Ascending aorta (tissue), 2 donors: Measurements from ENCODE around the gene HAAO. TPM values are rescaled to one million over a fixed set of nuclear protein-coding genes. Genes with fewer than 3 reads are reported as not detected.

ENCODE experiments used
- DNase-seq, 2 donors: peaks; one replicate each; pipeline ENCODE4 v3.0.0-alpha.2; 2019; ENCODE audit warnings: low spot score in 2 of 2
- H3K27ac ChIP-seq, 2 donors: fragments of 200-600 bp; sonication (generic); one replicate each; pipeline ENCODE4 v1.5.1; 2016 to 2017; ENCODE audit warnings: mild to moderate bottlenecking in 1 of 2
- H3K27me3 ChIP-seq: fragments of 200-600 bp; sonication (generic); one replicate; pipeline ENCODE4 v1.5.1; 2017
- H3K36me3 ChIP-seq, 2 donors: fragments of 200-600 bp; sonication (generic); one replicate each; pipeline ENCODE4 v1.5.1; 2016
- H3K4me1 ChIP-seq, 2 donors: fragments of 200-600 bp; sonication (generic); one replicate each; pipeline ENCODE4 v1.5.1; 2016 to 2017; ENCODE audit warnings: mild to moderate bottlenecking in 1 of 2
- H3K4me3 ChIP-seq, 2 donors: fragments of 200-600 bp; sonication (generic); one replicate each; pipeline ENCODE4 v1.5.1; 2016 to 2017; ENCODE audit warnings: mild to moderate bottlenecking in 1 of 2
- H3K9me3 ChIP-seq, 2 donors: fragments of 200-600 bp; sonication (generic); one replicate each; pipeline ENCODE4 v1.5.1; 2016
- intact Hi-C: fragments of 100-400 bp; cut with DNase I; formaldehyde crosslinking; loops from one replicate; pipeline ENCODE4 v1.15.1; 2023
- total RNA-seq: library from RNA; depleted of rRNA; stranded (reverse); fragments of >200 nt; gene quantifications from one replicate; pipeline ENCODE4 v1.1.0, GENCODE V29; 2016
- TF ChIP-seq, protein P1 (sequence below), 3 experiments: fragments of 200-600 bp in 2 of 3; fragments of 450-650 bp in 1 of 3; sonication (generic) in 2 of 3; IDR thresholded peaks; one replicate each; pipeline ENCODE4 v1.5.1; 2016 to 2019; ENCODE audit warnings: antibody characterized with exemption in 3 of 3, mild to moderate bottlenecking in 1 of 3, moderate library complexity in 1 of 3

HAAO gene
- total RNA-seq, 1 donor from 2014 or later = 7.2 TPM

- peak overlapping the region in 1 of 2 donors; percentile 56 for H3K27ac ChIP-seq
- peak in 1 of 2 donors; percentile 62 for DNase-seq
- no peak overlapping the region for H3K4me3 ChIP-seq
- H3K27me3 ChIP-seq = no peaks in the 10 kb centered on the region
- TF ChIP-seq, protein P1, sequence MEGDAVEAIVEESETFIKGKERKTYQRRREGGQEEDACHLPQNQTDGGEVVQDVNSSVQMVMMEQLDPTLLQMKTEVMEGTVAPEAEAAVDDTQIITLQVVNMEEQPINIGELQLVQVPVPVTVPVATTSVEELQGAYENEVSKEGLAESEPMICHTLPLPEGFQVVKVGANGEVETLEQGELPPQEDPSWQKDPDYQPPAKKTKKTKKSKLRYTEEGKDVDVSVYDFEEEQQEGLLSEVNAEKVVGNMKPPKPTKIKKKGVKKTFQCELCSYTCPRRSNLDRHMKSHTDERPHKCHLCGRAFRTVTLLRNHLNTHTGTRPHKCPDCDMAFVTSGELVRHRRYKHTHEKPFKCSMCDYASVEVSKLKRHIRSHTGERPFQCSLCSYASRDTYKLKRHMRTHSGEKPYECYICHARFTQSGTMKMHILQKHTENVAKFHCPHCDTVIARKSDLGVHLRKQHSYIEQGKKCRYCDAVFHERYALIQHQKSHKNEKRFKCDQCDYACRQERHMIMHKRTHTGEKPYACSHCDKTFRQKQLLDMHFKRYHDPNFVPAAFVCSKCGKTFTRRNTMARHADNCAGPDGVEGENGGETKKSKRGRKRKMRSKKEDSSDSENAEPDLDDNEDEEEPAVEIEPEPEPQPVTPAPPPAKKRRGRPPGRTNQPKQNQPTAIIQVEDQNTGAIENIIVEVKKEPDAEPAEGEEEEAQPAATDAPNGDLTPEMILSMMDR (IDR thresholded peaks at IDR 0.05) = no peak
- H3K36me3 ChIP-seq = no peaks in the 10 kb centered on the region
- intact Hi-C loops = loop anchor here (1.0 to 5.0 kb wide), 8 partner anchors 95 to 747 kb away; partner anchors contain the start of gene ZFP36L2
- peaks cover 0 to 17% of the 10 kb centered on the region in 2 donors for H3K4me1 ChIP-seq
- H3K9me3 ChIP-seq = no peaks in the 10 kb centered on the region
These were observed 37.5 kb upstream of the HAAO start for GRCh38 chr2:42829671-42830440.

GRCh38 chr2:42828487-42829425 is 36.4 kb upstream of the HAAO start:
- no peaks in the 10 kb centered on the region for H3K27me3 ChIP-seq
- peak overlapping the region; percentile 11 to 56 for H3K27ac ChIP-seq
- TF ChIP-seq, protein P1 (IDR thresholded peaks at IDR 0.05) = peak; percentile 87 to 94 (median 91)
- no peaks in the 10 kb centered on the region for H3K9me3 ChIP-seq
- DNase-seq = peak in 1 of 2 donors; percentile 83
- no peaks in the 10 kb centered on the region for H3K36me3 ChIP-seq
- H3K4me3 ChIP-seq = no peak overlapping the region
- peaks cover 0 to 17% of the 10 kb centered on the region in 2 donors for H3K4me1 ChIP-seq
- intact Hi-C loops = loop anchor here (1.0 to 5.0 kb wide), 7 partner anchors 96 to 748 kb away; partner anchors contain the start of gene ZFP36L2

GRCh38 chr2:42827647-42828486 is 35.5 kb upstream of the HAAO start:
- peak overlapping the region; percentile 11 to 43 for H3K27ac ChIP-seq

DNA sequence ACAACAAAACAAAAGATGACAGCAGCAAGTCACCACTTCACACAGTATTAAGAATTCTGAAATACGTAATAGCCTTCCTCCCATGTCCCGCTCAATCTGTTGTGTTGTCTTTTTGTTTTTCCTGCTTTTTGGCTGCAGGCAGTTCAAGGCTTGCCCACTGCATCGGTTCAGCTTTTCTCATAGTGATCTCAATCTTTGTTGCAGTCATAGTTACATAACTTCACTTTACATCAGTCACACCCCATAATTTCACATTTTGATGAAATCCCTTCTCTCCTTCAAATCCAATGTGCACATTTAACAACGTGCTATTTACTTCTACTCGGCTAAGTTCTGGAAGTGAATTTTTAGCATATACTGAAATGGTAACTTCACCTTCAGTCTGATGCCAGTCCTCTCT is 33.8 kb upstream of the HAAO start:
- peaks cover 0 to 17% of the 10 kb centered on the region in 2 donors for H3K4me1 ChIP-seq
- intact Hi-C loops = loop anchor here (5.0 kb wide), 2 partner anchors 121 to 196 kb away; no protein-coding TSS in a partner anchor
- no peak overlapping the region for H3K4me3 ChIP-seq
- TF ChIP-seq, protein P1 (IDR thresholded peaks at IDR 0.05) = no peak
- H3K9me3 ChIP-seq = no peaks in the 10 kb centered on the region
- H3K27me3 ChIP-seq = no peaks in the 10 kb centered on the region
- no peak overlapping the region for H3K27ac ChIP-seq
- DNase-seq = no peak
- H3K36me3 ChIP-seq = no peaks in the 10 kb centered on the region

More at GRCh38 chr2:42827647-42828486, 35.5 kb upstream of the HAAO start:
- Histone ChIP-seq H3K4me1 (peaks cover 0 to 17% of the 10 kb centered on the region in 2 donors), H3K4me3 (peak overlapping the region; percentile 7 to 58), H3K36me3 (no peaks in the 10 kb centered on the region), H3K27me3 (no peaks in the 10 kb centered on the region), H3K9me3 (no peaks in the 10 kb centered on the region)
- TF ChIP-seq, protein P1 (IDR thresholded peaks at IDR 0.05) = peak; percentile 92 to 98 (median 94)
- intact Hi-C loops = loop anchor here (1.0 to 5.0 kb wide), 7 partner anchors 97 to 781 kb away; partner anchors contain the start of gene ZFP36L2
- peak in 1 of 2 donors; percentile 95 for DNase-seq

GRCh38 chr2:42824454-42824807 is 32.0 kb upstream of the HAAO start:
- TF ChIP-seq, protein P1 (IDR thresholded peaks at IDR 0.05) = no peak
- intact Hi-C loops = no loop called here

More at GRCh38 chr2:42824454-42824807, 32.0 kb upstream of the HAAO start:
- H3K4me1 ChIP-seq = peaks cover 0 to 12% of the 10 kb centered on the region in 2 donors
- DNase-seq = peak in 1 of 2 donors; percentile 47
- no peaks in the 10 kb centered on the region for H3K36me3 ChIP-seq
- H3K9me3 ChIP-seq = no peaks in the 10 kb centered on the region
- H3K27ac ChIP-seq = no peak overlapping the region
- no peak overlapping the region for H3K4me3 ChIP-seq
- H3K27me3 ChIP-seq = no peaks in the 10 kb centered on the region
